ENCODE data around the gene LRBA. TPM values are rescaled to one million over a fixed set of nuclear protein-coding genes. Genes with fewer than 3 reads are reported as not detected.
A peak's percentile ranks its signal among the peaks of the same experiment; 100 is the strongest.
"Not testable (repeated sequence)": the region's sequence is repeated elsewhere in the genome, so short reads cannot be mapped to it uniquely, and the experiment has no call there.

The LRBA gene
- total RNA-seq, 1 experiment from 2014 or later: 11.2 TPM

DNA sequence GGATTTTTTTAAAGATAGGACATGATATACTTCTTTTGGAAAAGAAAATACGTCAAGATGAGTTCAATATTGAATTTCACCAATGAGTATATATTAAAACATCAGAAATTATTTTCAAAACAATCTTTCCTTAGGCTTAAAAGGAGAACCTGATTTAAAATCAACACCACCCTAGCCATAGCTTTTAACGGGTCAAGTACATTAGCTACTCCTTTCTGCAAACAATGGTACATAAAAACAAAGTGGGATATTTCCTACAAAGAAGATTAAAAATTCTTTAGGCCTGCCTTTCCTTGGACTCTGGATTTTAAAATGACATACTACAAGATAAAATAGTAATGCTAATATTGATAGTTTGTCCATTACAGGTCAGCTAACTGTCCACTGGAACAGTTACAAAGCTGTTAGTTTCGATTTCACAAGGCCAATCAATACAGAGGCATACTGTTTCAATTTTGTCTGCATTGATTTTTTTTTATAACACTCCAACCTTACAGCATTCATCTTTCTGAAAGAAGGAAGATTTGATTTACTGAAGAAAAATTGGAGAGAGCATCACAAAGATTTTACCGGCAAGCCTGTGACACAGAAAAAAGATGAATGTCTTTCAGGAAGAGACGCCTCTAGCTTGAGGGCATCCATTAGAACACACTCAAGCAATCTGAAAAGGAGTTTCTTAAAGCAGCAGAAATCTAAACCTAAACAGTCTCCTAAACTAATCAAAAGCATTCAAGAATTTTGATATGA is 335.9 kb downstream of the LRBA start:
- DNase-seq (ENCODE audit: low read depth): no peak

DNA sequence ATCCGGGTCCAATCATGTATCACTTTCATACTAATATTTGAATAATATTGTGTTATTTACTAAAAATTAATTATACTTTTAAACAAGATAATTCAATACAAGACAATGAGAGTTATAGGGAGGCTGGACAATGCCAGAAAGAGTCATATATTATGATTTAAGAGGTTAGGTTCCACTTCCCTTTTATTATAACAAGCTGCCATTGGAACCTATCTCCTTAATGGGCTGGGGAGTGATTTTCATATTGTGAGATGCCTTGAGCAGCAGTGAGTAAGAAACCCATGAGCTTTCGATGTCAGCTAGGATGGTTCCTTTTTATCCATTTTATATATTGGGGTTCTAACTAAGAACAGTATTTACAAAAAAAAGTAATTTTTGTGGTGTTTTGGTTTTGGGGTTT is 341.3 kb downstream of the LRBA start:
- no peak for DNase-seq (ENCODE audit: low read depth)

DNA sequence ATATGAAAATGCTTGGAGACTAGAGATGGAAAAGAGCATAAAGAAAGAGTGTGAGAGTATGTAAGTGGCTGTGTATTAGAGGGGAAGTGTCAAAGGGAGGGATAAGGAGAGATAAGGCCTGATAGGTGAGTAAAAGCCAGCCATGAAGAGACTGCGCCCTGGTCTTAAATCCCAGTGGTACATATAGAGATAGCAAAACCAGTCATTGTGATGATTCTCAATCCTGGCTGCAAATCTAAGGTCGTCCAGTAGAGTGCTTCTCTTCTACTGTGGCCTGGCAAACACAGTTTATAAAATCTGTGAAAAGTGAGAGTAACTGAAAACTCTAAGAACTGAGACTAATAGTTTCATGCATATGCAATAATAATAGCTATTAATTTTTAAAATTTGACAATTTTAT is 346.3 kb downstream of the LRBA start:
- DNase-seq (ENCODE audit: low read depth): no peak

DNA sequence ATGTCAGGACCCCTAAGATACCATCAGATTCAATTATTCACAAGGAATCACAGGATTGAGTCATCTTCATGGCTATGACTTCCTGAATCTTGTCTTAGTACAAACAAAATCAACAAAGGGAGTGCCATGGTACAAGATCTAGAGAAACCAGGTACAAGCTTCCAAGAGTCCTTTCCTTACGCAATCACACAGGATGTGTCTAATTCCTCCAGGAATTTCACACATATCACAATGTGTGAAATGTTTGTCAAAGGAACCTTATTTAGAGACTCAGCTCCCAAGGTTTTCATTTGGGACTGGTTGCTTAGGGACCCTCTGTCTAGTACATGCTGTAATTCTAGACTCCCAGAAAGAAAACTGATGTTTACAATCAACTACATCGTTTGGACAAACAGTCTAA is 350.1 kb downstream of the LRBA start:
- DNase-seq (ENCODE audit: low read depth): peak; percentile 2

DNA sequence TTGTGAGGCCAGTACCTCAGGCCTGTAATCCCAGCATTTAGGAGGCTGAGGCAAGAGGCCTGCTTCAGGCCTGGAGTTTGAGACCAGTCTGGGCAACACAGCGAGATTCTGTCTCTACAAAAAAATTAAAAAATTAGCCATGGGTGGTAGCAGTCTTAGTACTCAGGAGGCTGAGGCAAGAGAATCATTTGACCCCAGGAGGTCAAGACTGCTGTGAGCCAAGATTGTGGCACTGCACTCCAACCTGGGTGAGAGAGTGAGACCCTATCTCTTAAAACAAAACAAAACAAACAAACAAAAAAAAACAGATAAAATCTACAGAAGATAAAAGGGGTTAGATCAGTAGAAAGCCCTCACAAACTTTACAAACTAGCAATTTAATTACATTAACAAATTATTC is 352.4 kb downstream of the LRBA start:
- DNase-seq (ENCODE audit: low read depth): no peak

DNA sequence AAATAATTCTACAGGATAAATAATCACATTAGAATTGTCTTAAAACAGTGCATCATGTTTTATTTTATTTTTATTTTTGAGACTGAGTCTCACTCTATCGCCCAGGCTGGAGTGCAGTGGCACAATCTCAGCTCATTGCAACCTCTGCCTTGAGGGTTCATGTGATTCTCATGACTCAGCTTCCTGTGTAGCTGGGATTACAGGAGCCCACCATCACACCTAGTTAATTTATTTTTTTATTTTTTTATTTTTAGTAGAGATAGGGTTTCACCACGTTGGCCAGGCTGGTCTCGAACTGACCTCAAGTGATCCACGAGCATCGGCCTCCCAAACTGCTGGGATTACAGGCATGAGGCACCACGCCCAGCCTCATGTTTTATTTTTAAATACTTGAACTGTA is 353.5 kb downstream of the LRBA start:
- DNase-seq (ENCODE audit: low read depth): peak; percentile 10

DNA sequence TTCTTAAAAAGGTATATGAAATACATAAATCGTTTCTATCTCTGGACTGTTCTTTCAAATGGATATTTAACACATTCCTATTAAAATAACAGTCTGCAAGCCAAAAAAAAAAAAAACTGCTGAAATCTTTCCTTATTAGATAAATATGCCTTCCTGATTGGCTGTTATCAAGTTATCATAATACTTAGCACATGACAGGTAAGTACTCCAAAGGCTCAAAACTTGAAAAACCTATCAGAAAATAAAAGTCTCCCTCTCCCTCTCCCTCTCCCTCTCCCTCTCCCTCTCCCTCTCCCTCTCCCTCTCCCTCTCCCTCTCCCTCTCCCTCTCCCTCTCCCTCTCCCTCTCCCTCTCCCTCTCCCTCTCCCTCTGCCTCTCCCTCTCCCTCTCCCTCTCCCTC is 356.8 kb downstream of the LRBA start:
- not testable (repeated sequence) for DNase-seq (ENCODE audit: low read depth)

DNA sequence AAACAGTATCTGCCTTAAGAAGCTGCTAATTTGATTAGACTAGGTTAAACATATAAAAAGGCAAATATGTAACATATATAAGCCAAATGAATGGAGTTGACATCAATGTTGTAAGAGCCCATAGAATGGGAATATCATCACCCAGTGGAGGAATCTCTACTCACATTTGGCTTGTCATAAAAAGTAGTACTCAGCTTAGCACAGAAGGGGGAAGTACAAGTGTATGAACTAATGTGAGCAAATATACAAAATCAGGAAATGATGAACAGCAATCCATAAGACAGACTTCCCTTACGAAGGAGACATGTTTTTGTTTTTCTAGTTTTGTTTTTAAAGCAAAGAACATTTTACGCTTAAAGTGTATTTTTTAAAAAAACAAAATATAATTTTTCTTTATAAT is 358.2 kb downstream of the LRBA start:
- no peak for DNase-seq (ENCODE audit: low read depth)

DNA sequence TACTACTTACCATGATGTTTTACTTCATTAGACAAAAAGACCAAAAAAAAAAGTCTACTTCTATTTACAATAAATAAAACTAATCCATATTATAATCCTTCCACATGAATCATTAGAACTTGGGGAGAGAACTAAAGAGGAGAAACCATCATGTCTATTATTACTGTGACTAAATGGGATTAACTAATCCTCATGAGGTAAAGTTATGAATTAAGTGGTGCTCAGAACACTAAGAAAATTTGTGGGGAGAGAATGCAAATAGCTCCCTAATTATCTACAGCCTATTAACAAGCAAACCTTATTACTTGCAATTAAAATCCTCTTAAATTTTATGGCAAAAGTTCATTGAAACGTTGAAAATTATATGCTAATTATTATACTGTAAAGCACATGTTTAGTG is 364.3 kb downstream of the LRBA start:
- DNase-seq (ENCODE audit: low read depth): no peak

DNA sequence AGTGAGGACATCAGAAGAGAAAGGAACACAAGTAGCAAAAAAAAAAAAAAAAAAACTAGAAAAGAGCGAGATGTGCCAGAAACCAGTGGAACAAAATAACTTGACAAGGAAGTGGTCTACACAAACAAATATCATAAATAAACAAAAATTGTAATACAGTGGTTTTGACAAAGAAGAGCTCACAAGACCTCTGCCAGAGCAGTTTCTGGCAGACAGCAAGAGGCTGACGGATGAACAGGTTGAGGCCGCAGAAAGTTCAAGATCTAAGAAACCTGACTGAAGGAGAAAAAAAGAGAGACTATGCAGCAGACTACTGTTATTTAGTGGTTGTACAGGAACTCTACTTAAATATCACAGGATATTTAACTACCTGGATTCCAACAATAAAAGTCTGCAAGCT is 367.0 kb downstream of the LRBA start:
- no peak for DNase-seq (ENCODE audit: low read depth)

DNA sequence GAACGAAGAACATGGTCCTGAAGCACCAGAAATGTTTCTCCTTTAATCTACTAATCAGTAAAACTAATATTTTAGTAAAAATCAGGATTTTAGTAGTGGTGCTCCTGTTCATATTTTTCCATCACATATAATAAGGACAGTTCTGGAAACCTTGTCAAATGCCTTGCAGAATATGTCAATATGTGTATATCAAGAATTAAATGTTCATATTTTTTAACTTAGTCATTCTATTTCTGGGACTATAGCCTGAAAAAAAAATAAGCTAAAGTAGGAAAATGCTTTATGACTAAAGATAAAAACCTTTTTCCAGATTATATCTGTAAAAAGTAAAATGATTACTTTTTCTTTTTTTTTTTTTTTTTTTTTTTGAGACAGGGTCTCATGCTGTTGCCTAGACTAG is 368.1 kb downstream of the LRBA start:
- no peak for DNase-seq (ENCODE audit: low read depth)

DNA sequence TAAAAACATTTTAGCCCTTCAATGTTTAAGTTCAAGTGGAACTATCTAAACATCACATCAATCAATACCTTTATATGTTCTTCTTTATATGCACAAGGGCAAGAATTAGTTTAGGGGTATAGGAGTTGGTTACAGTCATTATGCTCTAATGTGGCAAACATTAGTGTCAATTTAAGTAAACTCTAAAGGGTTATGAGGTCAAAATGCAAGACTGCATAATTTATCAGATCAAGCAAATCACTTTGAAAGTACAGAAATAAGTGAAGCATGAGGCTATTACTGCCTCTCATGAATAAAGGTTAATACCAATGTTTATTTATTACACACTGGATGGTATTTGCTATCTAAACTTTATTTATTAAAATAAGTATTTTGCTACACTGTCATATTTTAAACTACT is 373.5 kb downstream of the LRBA start:
- no peak for DNase-seq (ENCODE audit: low read depth)

DNA sequence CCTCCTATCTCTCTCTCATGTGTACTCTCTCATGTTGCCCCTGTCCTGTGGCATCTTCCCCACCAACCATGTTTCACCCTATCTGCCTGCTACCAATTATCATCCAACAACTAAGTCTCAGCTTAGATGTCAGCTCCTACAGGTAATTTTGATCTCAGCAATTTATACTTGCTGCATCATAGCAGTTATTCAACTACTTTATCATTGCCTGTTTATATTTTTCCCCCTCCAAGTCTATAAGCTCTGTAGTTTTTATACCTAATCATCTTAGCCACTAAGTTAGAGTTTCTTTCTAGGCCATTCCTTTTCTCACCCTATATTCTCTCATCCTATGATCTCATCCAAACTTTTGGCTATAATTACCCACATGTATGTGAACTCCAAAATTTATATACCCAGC is 382.4 kb downstream of the LRBA start:
- no peak for DNase-seq (ENCODE audit: low read depth)

DNA sequence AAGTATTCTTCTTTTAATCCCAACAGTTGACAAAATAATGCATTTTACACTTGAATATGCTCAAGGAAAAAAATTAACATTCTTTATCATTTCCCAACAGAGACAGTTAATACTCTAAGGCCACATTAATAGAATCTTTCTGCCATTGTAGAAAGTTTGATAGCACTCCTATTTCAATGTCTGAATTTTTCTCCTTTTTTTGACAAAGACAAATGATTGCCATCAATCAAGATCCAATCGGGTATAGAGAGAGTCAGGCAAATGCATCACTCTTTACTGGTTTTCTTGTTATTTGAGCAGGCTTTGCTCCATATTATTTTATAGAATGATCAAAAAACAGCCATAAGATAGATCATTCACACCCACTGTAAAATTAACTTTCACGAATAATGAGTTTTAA is 387.0 kb downstream of the LRBA start:
- DNase-seq (ENCODE audit: low read depth): no peak

DNA sequence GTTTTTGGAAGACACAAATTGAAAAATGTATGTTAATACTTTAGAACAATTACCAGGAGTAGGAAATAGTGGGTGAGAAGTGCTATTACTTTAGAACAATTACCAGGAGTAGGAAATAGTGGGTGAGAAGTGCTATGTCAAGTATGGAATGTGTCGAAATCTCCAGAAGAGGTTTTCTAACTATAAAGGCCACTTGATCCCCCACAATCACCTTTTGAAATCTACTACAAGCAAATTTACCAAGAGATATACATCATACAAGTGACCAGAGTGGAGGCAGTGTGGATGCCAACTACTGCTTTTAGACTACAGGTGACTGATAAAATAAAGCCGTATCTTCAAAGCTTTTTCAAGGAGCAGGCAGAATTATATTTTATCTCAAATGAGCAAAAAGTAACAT is 390.1 kb downstream of the LRBA start:
- no peak for DNase-seq (ENCODE audit: low read depth)

DNA sequence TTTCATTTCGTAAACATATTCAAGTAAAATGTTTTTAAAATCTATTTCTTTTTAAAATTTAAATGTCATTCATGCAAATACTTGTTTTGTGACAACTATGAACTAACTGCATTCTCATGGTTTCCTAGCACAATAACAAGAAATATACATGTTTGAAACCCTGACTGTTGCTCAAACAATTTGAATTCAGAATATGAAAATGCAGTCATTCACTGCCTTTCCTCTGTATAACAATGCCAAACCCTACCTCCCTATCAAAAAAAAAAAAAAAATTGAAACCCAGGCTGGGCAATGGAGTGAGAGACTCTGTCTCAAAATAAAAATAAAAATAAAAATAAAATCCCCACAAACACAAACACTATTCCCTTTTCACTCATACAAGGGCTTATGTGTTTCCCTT is 391.0 kb downstream of the LRBA start:
- DNase-seq (ENCODE audit: low read depth): no peak

DNA sequence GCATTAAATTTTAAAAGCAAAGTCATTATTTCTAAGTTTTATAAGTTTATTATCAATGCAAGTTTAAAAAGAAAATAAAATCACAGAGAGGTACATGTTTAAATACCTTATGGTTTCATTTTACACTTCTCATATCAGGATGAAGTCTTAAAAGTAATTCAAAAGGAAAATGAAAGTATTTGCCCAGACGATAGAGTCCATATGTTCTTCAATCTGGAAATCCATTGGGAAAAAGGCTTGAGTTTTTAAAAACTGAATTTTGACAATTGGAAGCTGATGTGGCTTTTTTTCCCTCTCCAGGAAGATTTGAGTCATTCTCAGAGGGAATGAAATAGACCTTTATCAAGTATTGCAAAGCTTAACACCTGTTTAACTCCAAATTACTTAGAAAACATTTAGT is 396.0 kb downstream of the LRBA start:
- DNase-seq (ENCODE audit: low read depth): no peak

DNA sequence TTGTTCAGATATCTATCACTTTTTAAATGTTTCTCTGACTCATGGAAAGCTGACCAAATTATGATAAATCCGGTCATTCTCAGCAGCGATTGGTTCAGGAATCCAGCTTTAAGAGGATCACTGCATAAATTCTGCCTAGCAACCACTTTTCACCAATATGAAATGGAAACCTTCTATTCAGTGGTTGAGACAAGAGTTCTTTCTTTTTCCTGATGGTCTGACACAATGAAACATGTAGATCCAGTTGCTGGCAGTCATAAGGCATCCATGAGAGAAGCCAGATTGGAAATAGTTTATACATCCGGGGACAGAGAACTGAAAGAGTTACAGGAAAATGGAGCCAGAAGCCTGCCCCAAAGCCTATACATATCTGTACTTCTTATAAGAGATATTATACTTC is 406.0 kb downstream of the LRBA start:
- DNase-seq (ENCODE audit: low read depth): no peak

DNA sequence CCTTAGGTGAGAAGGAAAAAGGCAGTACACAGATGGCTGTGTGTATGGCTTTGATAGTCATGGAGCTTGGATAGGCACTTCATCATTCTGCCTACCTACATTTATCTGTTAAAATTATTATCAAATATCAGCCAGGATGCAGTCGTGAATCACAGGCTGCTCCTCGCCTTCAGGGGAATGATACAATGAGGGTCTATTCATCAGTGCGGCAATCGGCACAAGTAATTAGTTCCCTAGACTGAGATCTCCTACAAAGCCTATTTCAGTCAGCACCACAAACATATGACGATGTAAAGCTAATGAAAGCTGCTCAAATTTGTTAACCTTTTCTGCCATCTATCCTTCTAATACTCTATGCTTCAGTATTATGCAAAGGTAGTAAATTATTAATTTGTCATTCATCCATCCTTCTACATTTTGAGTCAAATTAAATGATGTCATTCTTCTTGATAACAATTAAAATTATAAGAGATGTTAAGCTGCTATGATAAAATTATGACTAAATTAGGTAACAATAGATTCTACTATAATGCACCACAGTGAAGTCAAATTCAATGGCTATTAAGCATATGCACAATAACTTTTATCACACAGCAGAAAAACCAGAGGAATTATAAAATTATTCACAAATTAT is 414.2 kb downstream of the LRBA start:
- DNase-seq (ENCODE audit: low read depth): no peak

DNA sequence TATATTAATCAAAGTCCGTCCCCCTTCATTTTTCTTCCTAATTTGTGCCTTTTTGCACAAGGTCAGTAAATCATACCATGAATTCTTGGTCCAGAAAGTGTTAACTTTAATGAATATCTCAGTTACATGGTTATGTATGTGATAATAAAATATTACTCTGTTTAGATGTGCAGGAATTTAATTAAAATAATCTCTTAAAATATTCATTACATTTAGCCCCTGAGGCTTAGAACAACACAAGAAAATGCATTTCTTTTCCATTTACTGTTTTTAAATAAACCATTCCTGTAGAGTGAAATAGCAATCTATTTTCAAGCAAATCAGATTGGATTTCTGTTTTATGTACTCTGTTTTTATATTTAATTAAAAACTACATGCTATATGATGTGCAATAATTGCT is 415.5 kb downstream of the LRBA start:
- no peak for DNase-seq (ENCODE audit: low read depth)

DNA sequence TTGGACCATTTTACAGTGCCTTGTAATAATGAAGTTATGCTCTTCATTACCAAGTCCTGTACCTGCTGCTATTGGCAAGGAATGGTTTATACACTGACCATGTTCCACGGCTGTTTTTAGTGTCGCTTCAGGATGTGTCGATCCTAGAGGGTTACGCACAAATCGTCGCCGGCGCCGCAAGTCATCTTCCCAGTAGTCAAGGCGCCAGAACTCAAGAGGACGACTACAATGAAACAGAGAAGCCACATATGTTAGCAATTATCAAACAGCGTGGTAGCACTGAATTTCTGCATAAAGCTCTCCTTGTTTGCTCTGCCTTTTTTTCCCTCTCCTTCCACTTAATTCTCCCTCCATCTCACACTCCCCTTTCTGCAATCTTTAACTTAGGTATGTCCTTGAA is 416.2 kb downstream of the LRBA start:
- no peak for DNase-seq (ENCODE audit: low read depth)

DNA sequence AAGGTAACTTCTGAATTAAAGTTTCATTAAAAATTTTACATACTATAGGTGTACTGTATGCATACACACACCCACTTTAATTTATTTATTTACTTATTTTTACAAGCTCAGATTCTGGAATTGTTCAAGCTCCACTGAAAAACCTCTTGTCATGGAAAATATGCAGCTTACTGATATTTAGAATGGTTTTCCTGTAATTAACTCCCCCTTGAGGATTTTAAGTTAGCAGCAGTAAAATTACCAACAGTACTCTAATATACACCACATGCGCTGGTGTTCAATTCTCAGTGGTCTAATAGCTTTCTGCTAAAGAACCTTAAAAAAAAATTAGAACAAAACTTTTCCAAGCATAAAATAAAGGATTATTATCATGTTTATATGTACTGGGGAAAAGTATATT is 421.1 kb downstream of the LRBA start:
- DNase-seq (ENCODE audit: low read depth): no peak

DNA sequence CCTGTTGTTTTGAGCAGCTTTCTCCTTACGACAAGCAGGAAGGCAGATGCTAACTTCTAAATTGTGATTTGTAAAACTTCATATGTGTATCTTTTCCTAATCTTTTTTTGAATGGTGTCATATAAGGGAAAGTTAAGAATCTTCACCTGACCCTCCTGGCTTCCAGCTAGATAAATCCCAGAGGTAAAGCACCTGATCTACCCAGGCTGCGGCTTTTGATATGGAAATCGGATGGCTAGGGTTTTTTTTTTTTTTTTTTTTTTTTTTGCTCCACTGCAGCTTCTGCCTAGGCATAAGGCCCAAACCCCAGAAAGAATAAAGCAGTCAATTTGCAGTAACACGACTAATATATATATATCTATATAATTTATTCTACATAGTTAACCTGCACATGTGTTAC is 423.2 kb downstream of the LRBA start:
- no peak for DNase-seq (ENCODE audit: low read depth)

DNA sequence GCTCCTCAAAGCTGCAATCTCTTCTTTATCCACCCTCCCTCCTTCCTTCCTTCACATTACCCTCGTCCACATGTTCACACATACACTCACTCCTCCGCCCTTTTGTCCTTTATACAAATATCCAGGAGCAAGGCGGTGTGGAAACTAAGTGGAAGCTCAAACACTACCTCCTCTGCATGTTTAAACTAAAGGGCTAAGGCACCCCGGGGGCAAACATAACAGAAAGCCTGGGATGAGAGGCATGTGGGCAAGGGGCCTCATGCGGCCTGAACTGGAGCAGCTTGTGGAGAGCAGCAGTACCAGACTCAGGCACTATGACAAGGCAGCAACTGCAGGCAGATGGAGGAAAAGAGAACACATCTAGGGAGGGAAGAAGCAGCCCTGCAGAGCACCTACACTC is 423.7 kb downstream of the LRBA start:
- no peak for DNase-seq (ENCODE audit: low read depth)

Data from Daoy (cell line).